Gastrocnemius medialis (tissue), 4 donors: Measurements from ENCODE around the gene TBRG4. TPM values are rescaled to one million over a fixed set of nuclear protein-coding genes. Genes with fewer than 3 reads are reported as not detected.

Source experiments
- ATAC-seq, 2 donors: fragments of 150-250 bp; one replicate each; pipeline ENCODE4 v1.9.1; 2016
- DNase-seq, 2 donors: peaks; one replicate each; pipeline ENCODE4 v3.0.0-alpha.2; 2019
- H3K27ac ChIP-seq, 4 donors: fragments of 200-600 bp; sonication (generic); 1 replicate in 1 of 4; 2 replicates in 3 of 4; pipeline ENCODE4 v1.5.1; 2016 to 2018; ENCODE audit warnings: mild to moderate bottlenecking in 2 of 4, moderate library complexity in 1 of 4
- H3K27me3 ChIP-seq, 3 donors: fragments of 200-600 bp; sonication (generic) in 2 of 3; 1 replicate in 1 of 3; 2 replicates in 2 of 3; pipeline versions ENCODE4 v1.5.1 to v1.6.0; 2016 to 2019; ENCODE audit warnings: mild to moderate bottlenecking in 1 of 3, moderate library complexity in 1 of 3
- H3K36me3 ChIP-seq, 2 donors: fragments of 200-600 bp; sonication (generic) in 1 of 2; one replicate each; pipeline ENCODE4 v1.5.1; 2017 to 2018
- H3K4me1 ChIP-seq, 2 donors: fragments of 200-600 bp; sonication (generic) in 1 of 2; one replicate each; pipeline ENCODE4 v1.5.1; 2016 to 2017; ENCODE audit warnings: mild to moderate bottlenecking in 2 of 2
- H3K4me3 ChIP-seq, 4 donors: fragments of 200-600 bp; sonication (generic) in 3 of 4; 1 replicate in 1 of 4; 2 replicates in 3 of 4; pipeline ENCODE4 v1.5.1; 2016 to 2019; ENCODE audit warnings: mild to moderate bottlenecking in 2 of 4
- H3K9me3 ChIP-seq, 3 donors: fragments of 200-600 bp; sonication (generic) in 2 of 3; 1 replicate in 1 of 3; 2 replicates in 2 of 3; pipeline ENCODE4 v1.5.1; 2016 to 2019
- CTCF ChIP-seq, 5 experiments: fragments of 450-650 bp in 3 of 5; fragments of 200-600 bp in 2 of 5; sonication (generic) in 2 of 5; IDR thresholded peaks in 4 of 5; conservative IDR thresholded peaks in 1 of 5; 1 replicate in 4 of 5; 2 replicates in 1 of 5; pipeline ENCODE4 v1.5.1; 2016 to 2019; ENCODE audit warnings: antibody characterized with exemption in 5 of 5, mild to moderate bottlenecking in 3 of 5, moderate library complexity in 3 of 5
- POLR2A ChIP-seq, 2 donors: fragments of 450-650 bp; IDR thresholded peaks; one replicate each; pipeline ENCODE4 v1.6.1; 2017; ENCODE audit warnings: antibody characterized with exemption in 2 of 2, mild to moderate bottlenecking in 2 of 2, moderate library complexity in 2 of 2
- in situ Hi-C, 4 donors: fragments of 200-750 bp; cut with MboI; loops; one replicate each; pipeline versions ENCODE4 v1.15.0 to v1.8.0; 2017; ENCODE audit warnings: low sequenced_read_pairs in 4 of 4
- intact Hi-C: fragments of 100-400 bp; cut with DNase I; formaldehyde crosslinking; loops from one replicate; pipeline ENCODE4 v1.15.1; 2023; ENCODE audit warnings: low total_unique reads
- total RNA-seq, 4 donors: library from RNA; depleted of rRNA; stranded (reverse); fragments of >200 nt; gene quantifications; one replicate each; pipeline versions ENCODE4 v1.1.0 to v1.2.3, GENCODE V29; 2016

The TBRG4 gene
- total RNA-seq, 4 donors from 2014 or later: 74.3 to 105 (median 92.7) TPM

DNA sequence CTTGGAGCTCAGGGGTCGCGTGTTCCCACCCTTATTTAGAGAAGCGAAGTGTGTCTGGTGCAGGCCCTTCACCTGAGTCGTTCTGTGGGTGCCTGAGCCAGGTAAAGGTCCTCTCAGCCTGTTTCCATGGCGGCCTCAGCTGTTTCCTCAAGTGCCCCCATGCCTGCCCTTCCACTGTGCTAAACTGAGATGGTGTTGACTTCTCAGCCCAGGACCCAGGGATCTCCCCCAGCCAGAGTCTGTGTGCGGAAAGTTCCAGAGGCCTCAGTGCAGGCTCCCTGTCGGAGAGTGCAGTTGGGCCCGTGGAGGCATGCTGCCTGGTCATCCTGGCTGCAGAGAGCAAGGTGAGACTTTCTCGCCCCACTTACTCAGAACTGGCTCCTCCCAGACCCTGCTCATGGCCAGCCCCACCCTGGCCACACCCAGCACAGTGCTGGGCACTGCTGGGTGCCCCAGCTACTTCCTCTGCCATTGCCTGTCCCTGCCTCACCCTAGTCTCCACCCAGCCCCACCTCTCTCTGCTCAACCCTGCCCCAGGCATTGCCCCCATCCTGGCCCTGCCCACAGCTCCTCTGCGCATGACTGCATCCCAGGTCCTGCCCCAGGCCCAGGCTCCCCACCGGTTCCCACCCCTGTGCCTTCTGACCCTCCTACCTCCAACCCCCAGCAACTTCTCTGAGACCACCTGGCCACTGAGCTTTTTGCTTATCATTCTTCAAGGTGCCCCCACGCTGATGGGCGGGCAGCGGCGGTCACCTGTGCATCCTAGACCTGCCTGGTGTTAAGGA is 43.1 kb downstream of the TBRG4 start:
- in situ Hi-C loops (no loop called here), intact Hi-C loops (no loop called here)
- Histone ChIP-seq H3K4me3 (no peak overlapping the region), H3K4me1 (no peaks in the 10 kb centered on the region), H3K27ac (no peak overlapping the region), H3K27me3 (no peaks in the 10 kb centered on the region), H3K9me3 (no peaks in the 10 kb centered on the region), H3K36me3 (peaks cover 0 to 67% of the 10 kb centered on the region in 2 donors)
- ATAC-seq (no peak), DNase-seq (no peak)
- TF ChIP-seq POLR2A (IDR thresholded peaks at IDR 0.05) (no peak), CTCF (IDR thresholded peaks at IDR 0.05 in 4 of 5, conservative IDR thresholded peaks at IDR 0.05 in 1 of 5) (no peak)

DNA sequence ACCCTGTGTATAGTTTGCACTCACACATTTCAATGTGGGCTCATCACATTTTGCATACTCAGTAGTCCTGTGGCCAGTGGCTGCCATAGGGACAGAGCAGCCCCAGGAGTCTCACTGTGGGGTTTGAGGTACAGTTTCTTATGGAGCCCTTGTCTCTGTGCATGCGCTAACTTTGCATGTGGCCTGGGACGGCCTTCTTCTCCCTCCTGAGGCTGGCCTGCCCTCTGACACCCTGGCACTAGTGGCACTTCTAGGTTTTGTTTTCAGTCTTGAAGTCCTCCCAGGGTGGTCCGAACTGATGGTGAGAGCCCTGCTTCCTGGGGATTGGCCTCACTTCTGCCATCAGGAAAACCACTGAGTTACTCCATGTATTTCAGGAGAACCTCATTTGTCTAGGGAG is 43.9 kb downstream of the TBRG4 start:
- in situ Hi-C loops: no loop called here
- Histone ChIP-seq H3K27me3 (no peaks in the 10 kb centered on the region), H3K4me3 (no peak overlapping the region), H3K9me3 (no peaks in the 10 kb centered on the region), H3K27ac (no peak overlapping the region), H3K4me1 (no peaks in the 10 kb centered on the region), H3K36me3 (peaks cover 0 to 59% of the 10 kb centered on the region in 2 donors)
- no peak for TF ChIP-seq POLR2A (IDR thresholded peaks at IDR 0.05)
- TF ChIP-seq CTCF (IDR thresholded peaks at IDR 0.05 in 4 of 5, conservative IDR thresholded peaks at IDR 0.05 in 1 of 5): no peak
- intact Hi-C loops: no loop called here
- DNase-seq: no peak
- no peak for ATAC-seq

GRCh38 chr7:45066409-45066808 is 45.1 kb downstream of the TBRG4 start:
- Histone ChIP-seq H3K27ac (no peak overlapping the region), H3K4me3 (no peak overlapping the region), H3K36me3 (peaks cover 0 to 49% of the 10 kb centered on the region in 2 donors), H3K9me3 (no peaks in the 10 kb centered on the region), H3K27me3 (no peaks in the 10 kb centered on the region), H3K4me1 (no peaks in the 10 kb centered on the region)
- no peak for DNase-seq
- intact Hi-C loops (no loop called here), in situ Hi-C loops (no loop called here)
- TF ChIP-seq POLR2A (IDR thresholded peaks at IDR 0.05) (no peak), CTCF (IDR thresholded peaks at IDR 0.05 in 4 of 5, conservative IDR thresholded peaks at IDR 0.05 in 1 of 5) (no peak)
- no peak for ATAC-seq

- ATAC-seq: no peak
Measured at GRCh38 chr7:45065031-45065995, 46.2 kb downstream of the TBRG4 start.

More at GRCh38 chr7:45065031-45065995, 46.2 kb downstream of the TBRG4 start:
- in situ Hi-C loops: no loop called here
- Histone ChIP-seq H3K27me3 (no peaks in the 10 kb centered on the region), H3K9me3 (no peaks in the 10 kb centered on the region), H3K36me3 (peaks cover 0 to 44% of the 10 kb centered on the region in 2 donors), H3K4me3 (no peak overlapping the region), H3K4me1 (no peaks in the 10 kb centered on the region), H3K27ac (no peak overlapping the region)
- DNase-seq: no peak
- intact Hi-C loops: no loop called here
- no peak for TF ChIP-seq POLR2A (IDR thresholded peaks at IDR 0.05)
